ENCODE results near the gene UGT1A6. TPM values are rescaled to one million over a fixed set of nuclear protein-coding genes. Genes with fewer than 3 reads are reported as not detected.

Gene UGT1A6
- total RNA-seq, 1 experiment from 2014 or later: not detected

GRCh38 chr2:233819884-233820773 is 127.4 kb downstream of the UGT1A6 start:
- POLR2A ChIA-PET (ENCODE audit: low non-redundant PET): no interaction called here
- Histone ChIP-seq H3K27ac (ENCODE audit: low read depth, low read length, poor library complexity, severe bottlenecking) (no peak overlapping the region), H3K4me1 (ENCODE audit: insufficient read depth, low read length, poor library complexity, severe bottlenecking) (no peaks in the 10 kb centered on the region), H3K4me3 (ENCODE audit: low read depth, low read length, poor library complexity, severe bottlenecking) (no peak overlapping the region), H3K27me3 (replicated peaks; ENCODE audit: insufficient read depth, low read depth, low read length, poor library complexity) (no peaks in the 10 kb centered on the region), H3K36me3 (ENCODE audit: insufficient read depth, low read length, poor library complexity, severe bottlenecking) (no peaks in the 10 kb centered on the region), H3K9me3 (ENCODE audit: low read depth, low read length, poor library complexity, severe bottlenecking) (no peaks in the 10 kb centered on the region)
- intact Hi-C loops (cut with micrococcal nuclease; ENCODE audit: unreplicated experiment): no loop called here
- BruUV-seq (replicated peaks): no TSS peak
- CTCF ChIA-PET: no interaction called here
- no peak for DNase-seq (ENCODE audit: low spot score)
- TF ChIP-seq CTCF (conservative IDR thresholded peaks at IDR 0.05; ENCODE audit: low read depth, low read length) (no peak), EZH2 (IDR thresholded peaks at IDR 0.05; ENCODE audit: borderline replicate concordance, low read depth, low read length, poor library complexity, severe bottlenecking) (no peak)

- Histone ChIP-seq H3K4me1 (ENCODE audit: insufficient read depth, low read length, poor library complexity, severe bottlenecking) (no peaks in the 10 kb centered on the region), H3K27me3 (replicated peaks; ENCODE audit: insufficient read depth, low read depth, low read length, poor library complexity) (no peaks in the 10 kb centered on the region), H3K27ac (ENCODE audit: low read depth, low read length, poor library complexity, severe bottlenecking) (no peak overlapping the region), H3K9me3 (ENCODE audit: low read depth, low read length, poor library complexity, severe bottlenecking) (no peaks in the 10 kb centered on the region), H3K36me3 (ENCODE audit: insufficient read depth, low read length, poor library complexity, severe bottlenecking) (no peaks in the 10 kb centered on the region), H3K4me3 (ENCODE audit: low read depth, low read length, poor library complexity, severe bottlenecking) (no peak overlapping the region)
- DNase-seq (ENCODE audit: low spot score): no peak
- intact Hi-C loops (cut with micrococcal nuclease; ENCODE audit: unreplicated experiment): no loop called here
- no TSS peak for BruUV-seq (replicated peaks)
- ChIA-PET POLR2A (ENCODE audit: low non-redundant PET) (no interaction called here), CTCF (no interaction called here)
- no peak for TF ChIP-seq EZH2 (IDR thresholded peaks at IDR 0.05; ENCODE audit: borderline replicate concordance, low read depth, low read length, poor library complexity, severe bottlenecking)
These were observed 128.1 kb downstream of the UGT1A6 start for GRCh38 chr2:233820774-233821105.

- Histone ChIP-seq H3K27me3 (replicated peaks; ENCODE audit: insufficient read depth, low read depth, low read length, poor library complexity) (no peaks in the 10 kb centered on the region), H3K4me1 (ENCODE audit: insufficient read depth, low read length, poor library complexity, severe bottlenecking) (no peaks in the 10 kb centered on the region), H3K36me3 (ENCODE audit: insufficient read depth, low read length, poor library complexity, severe bottlenecking) (no peaks in the 10 kb centered on the region), H3K27ac (ENCODE audit: low read depth, low read length, poor library complexity, severe bottlenecking) (no peak overlapping the region), H3K4me3 (ENCODE audit: low read depth, low read length, poor library complexity, severe bottlenecking) (no peak overlapping the region), H3K9me3 (ENCODE audit: low read depth, low read length, poor library complexity, severe bottlenecking) (no peaks in the 10 kb centered on the region)
- no TSS peak for BruUV-seq (replicated peaks)
- ChIA-PET POLR2A (ENCODE audit: low non-redundant PET) (no interaction called here), CTCF (no interaction called here)
- TF ChIP-seq EZH2 (IDR thresholded peaks at IDR 0.05; ENCODE audit: borderline replicate concordance, low read depth, low read length, poor library complexity, severe bottlenecking): no peak
- TF ChIP-seq CTCF (conservative IDR thresholded peaks at IDR 0.05; ENCODE audit: low read depth, low read length): no peak
- no peak for DNase-seq (ENCODE audit: low spot score)
- intact Hi-C loops (cut with micrococcal nuclease; ENCODE audit: unreplicated experiment): no loop called here
These were observed 128.5 kb downstream of the UGT1A6 start for GRCh38 chr2:233821196-233821595.

- no TSS peak for BruUV-seq (replicated peaks)
- TF ChIP-seq EZH2 (IDR thresholded peaks at IDR 0.05; ENCODE audit: borderline replicate concordance, low read depth, low read length, poor library complexity, severe bottlenecking): no peak
- no peak for TF ChIP-seq CTCF (conservative IDR thresholded peaks at IDR 0.05; ENCODE audit: low read depth, low read length)
- CTCF ChIA-PET: interaction anchor here (0.6 kb wide), 1 partner anchor 11 kb away, joined by 14 read pairs; no protein-coding TSS in a partner anchor
- Histone ChIP-seq H3K27me3 (replicated peaks; ENCODE audit: insufficient read depth, low read depth, low read length, poor library complexity) (no peaks in the 10 kb centered on the region), H3K9me3 (ENCODE audit: low read depth, low read length, poor library complexity, severe bottlenecking) (no peaks in the 10 kb centered on the region), H3K27ac (ENCODE audit: low read depth, low read length, poor library complexity, severe bottlenecking) (no peak overlapping the region), H3K36me3 (ENCODE audit: insufficient read depth, low read length, poor library complexity, severe bottlenecking) (no peaks in the 10 kb centered on the region), H3K4me3 (ENCODE audit: low read depth, low read length, poor library complexity, severe bottlenecking) (no peak overlapping the region), H3K4me1 (ENCODE audit: insufficient read depth, low read length, poor library complexity, severe bottlenecking) (no peaks in the 10 kb centered on the region)
- DNase-seq (ENCODE audit: low spot score): no peak
- intact Hi-C loops (cut with micrococcal nuclease; ENCODE audit: unreplicated experiment): no loop called here
- POLR2A ChIA-PET (ENCODE audit: low non-redundant PET): no interaction called here
These were observed 129.0 kb downstream of the UGT1A6 start for GRCh38 chr2:233821709-233822100.

Measured in A673 (cell line).